K562 (cell line): ENCODE measurements around the gene PDE6D. TPM values are rescaled to one million over a fixed set of nuclear protein-coding genes. Genes with fewer than 3 reads are reported as not detected.

ENCODE experiments used
- ATAC-seq: fragments of 200-7000 bp; cut with Tn5 transposase; 3 replicates; pipeline ENCODE4 v1.9.1; 2020; ENCODE audit warnings: moderate library complexity
- BruUV-seq: library from RNA; stranded (reverse); fragments of 400-500 nt; replicated peaks from 2 replicates; lab custom pipeline; 2021; lab: Mats Ljungman, UMichigan
- CTCF ChIA-PET: fragments of 300-600 bp; formaldehyde crosslinking; extraction: SDS; loops from one replicate; lab custom pipeline; 2021; ENCODE audit warnings: low intra/inter-chr PET ratio; lab: Yijun Ruan, JAX
- POLR2A ChIA-PET: fragments of 300-600, 350-650 bp; sonication (Branson Sonifier 250); formaldehyde crosslinking; extraction: SDS; loops from one replicate; lab custom pipeline; 2021; ENCODE audit warnings: antibody characterized with exemption, inconsistent platforms; lab: Yijun Ruan, JAX
- DNase-seq, 4 experiments: peaks; one replicate each; pipeline versions ENCODE4 v3.0.0 to v3.0.0-alpha.2; 2011 to 2018; ENCODE audit warnings: low spot score in 3 of 4, mixed read lengths in 3 of 4; ENCODE audit errors: extremely low read depth in 1 of 4
- FAIRE-seq: peaks from 2 replicates; lab custom pipeline; 2011; peaks lifted over from hg19 to GRCh38; lab: Jason Lieb, UNC
- H2AFZ ChIP-seq: 2 replicates; pipeline ENCODE4 v1.6.0; 2011; ENCODE audit warnings: low read depth, low read length, control low read depth, inconsistent platforms
- H3K27ac ChIP-seq: fragments of 200-600 bp; 3 replicates; pipeline ENCODE4 v1.8.0; 2011; ENCODE audit warnings: low read depth, mild to moderate bottlenecking, control low read depth, inconsistent platforms, low read length, moderate library complexity, mixed read lengths; ENCODE audit errors: extremely low read depth
- H3K27me3 ChIP-seq, 2 experiments: fragments of 300-600 bp in 1 of 2; 2 replicates in 1 of 2; 3 replicates in 1 of 2; pipeline versions ENCODE4 v1.6.0 to v1.8.0; 2011; ENCODE audit warnings: inconsistent platforms in 2 of 2, low read length in 2 of 2, mild to moderate bottlenecking in 1 of 2, mixed read lengths in 1 of 2, moderate library complexity in 1 of 2; ENCODE audit not compliant: control insufficient read depth in 2 of 2, insufficient read depth in 2 of 2
- H3K36me3 ChIP-seq: fragments of 300-600 bp; 3 replicates; pipeline ENCODE4 v1.8.0; 2011; ENCODE audit warnings: mild to moderate bottlenecking, low read length, inconsistent platforms; ENCODE audit not compliant: control insufficient read depth, insufficient read depth
- H3K4me1 ChIP-seq, 2 experiments: fragments of 200-600 bp in 1 of 2; replicated peaks in 1 of 2; 2 replicates in 1 of 2; 3 replicates in 1 of 2; pipeline versions ENCODE4 v1.5.1 to v1.8.0; 2011; ENCODE audit warnings: inconsistent platforms in 2 of 2, low read length in 2 of 2, mild to moderate bottlenecking in 1 of 2, mixed read lengths in 1 of 2, moderate library complexity in 1 of 2; ENCODE audit not compliant: control insufficient read depth in 2 of 2, insufficient read depth in 2 of 2
- H3K4me2 ChIP-seq: 2 replicates; pipeline ENCODE4 v1.6.1; 2011; ENCODE audit warnings: low read length, control low read depth, inconsistent platforms, mixed read lengths; ENCODE audit not compliant: insufficient read depth
- H3K4me3 ChIP-seq: fragments of 200-600 bp; sonication (generic), shearing (Covaris generic); 2 replicates; pipeline ENCODE4 v1.5.1; 2016; ENCODE audit warnings: control low read depth, inconsistent platforms
- H3K79me2 ChIP-seq: fragments of 200-600 bp; 3 replicates; pipeline ENCODE4 v1.8.0; 2011; ENCODE audit warnings: low read length, inconsistent platforms; ENCODE audit not compliant: control insufficient read depth, insufficient read depth
- H3K9ac ChIP-seq, 2 experiments: 2 replicates each; pipeline versions ENCODE4 v1.6.0 to v1.6.1; 2011; ENCODE audit warnings: low read depth in 2 of 2, low read length in 2 of 2, control low read depth in 1 of 2, inconsistent platforms in 1 of 2, mild to moderate bottlenecking in 1 of 2, mixed read lengths in 1 of 2; ENCODE audit not compliant: insufficient read depth in 1 of 2
- H3K9me1 ChIP-seq: one replicate; pipeline ENCODE4 v1.6.0; 2011; ENCODE audit warnings: inconsistent platforms, mild to moderate bottlenecking, low read length, moderate library complexity; ENCODE audit not compliant: control insufficient read depth, insufficient read depth
- H3K9me3 ChIP-seq: replicated peaks from 2 replicates; pipeline ENCODE4 v1.5.1; 2011; ENCODE audit warnings: low read depth, low read length, inconsistent platforms; ENCODE audit not compliant: control insufficient read depth, insufficient read depth
- H4K20me1 ChIP-seq: replicated peaks from 2 replicates; pipeline ENCODE4 v1.6.1; 2011; ENCODE audit warnings: low read length, inconsistent platforms, mixed read lengths; ENCODE audit not compliant: control insufficient read depth, insufficient read depth
- C11orf30 ChIP-seq: fragments of 450-650 bp; IDR thresholded peaks from 2 replicates; pipeline ENCODE4 v1.6.1; 2016; ENCODE audit warnings: low read depth, mild to moderate bottlenecking
- CBFB ChIP-seq: sonication (generic); formaldehyde crosslinking; IDR thresholded peaks from 2 replicates; pipeline ENCODE4 v1.4.0; 2020; ENCODE audit warnings: mild to moderate bottlenecking, missing genetic modification reagents
- FUS ChIP-seq: fragments of 200-400 bp; formaldehyde crosslinking; optimal IDR thresholded peaks from 2 replicates; pipeline ENCODE3; 2017; ENCODE audit warnings: low read depth, low read length
- GMEB1 ChIP-seq: fragments of 250-450 bp; sonication (Bioruptor Pico); IDR thresholded peaks from 2 replicates; pipeline ENCODE4 v1.4.0; 2020; ENCODE audit warnings: mild to moderate bottlenecking
- HLTF ChIP-seq: fragments of 450-650 bp; IDR thresholded peaks from 2 replicates; pipeline ENCODE4 v1.6.1; 2016
- JUN ChIP-seq, 2 experiments: sonication (generic) in 1 of 2; formaldehyde crosslinking in 1 of 2; IDR thresholded peaks; 2 replicates each; pipeline versions ENCODE4 v1.6.1 to v1.8.0; 2012 to 2022; ENCODE audit warnings: borderline replicate concordance in 2 of 2, mild to moderate bottlenecking in 2 of 2, improper control_type of control experiment in 1 of 2, low read depth in 1 of 2, low read length in 1 of 2, missing genetic modification reagents in 1 of 2
- MEF2A ChIP-seq: IDR thresholded peaks from 2 replicates; pipeline ENCODE4 v1.6.1; 2011; ENCODE audit warnings: low read depth, mild to moderate bottlenecking, low read length, moderate library complexity; ENCODE audit not compliant: control insufficient read depth
- TRIM25 ChIP-seq: fragments of 450-650 bp; IDR thresholded peaks from 2 replicates; pipeline ENCODE4 v1.7.0; 2016; ENCODE audit warnings: borderline replicate concordance
- ZNF277 ChIP-seq: fragments of 250-450 bp; sonication (Bioruptor Pico); IDR thresholded peaks from 2 replicates; pipeline ENCODE4 v1.8.0; 2022; ENCODE audit warnings: inconsistent platforms, mild to moderate bottlenecking, moderate library complexity, borderline replicate concordance
- ZNF436 ChIP-seq: fragments of 250-450, 450-650 bp; sonication (Bioruptor Pico); formaldehyde crosslinking; IDR thresholded peaks from 2 replicates; pipeline ENCODE4 v1.7.0; 2020; ENCODE audit warnings: mild to moderate bottlenecking
- ZNF551 ChIP-seq: fragments of 250-450 bp; sonication (Bioruptor Pico); IDR thresholded peaks from 2 replicates; pipeline ENCODE4 v1.5.0; 2021; ENCODE audit warnings: mild to moderate bottlenecking, moderate library complexity
- WGBS: fragments of 100-300 bp; shearing (Covaris generic); methylation state at CpG from one replicate; pipeline ENCODE4 v1.1.6; 2016; ENCODE audit warnings: low coverage, mixed read lengths; ENCODE audit not compliant: insufficient coverage; ENCODE audit errors: missing lambda C conversion rate; 5-methylcytosine and 5-hydroxymethylcytosine counted together
- in situ Hi-C: fragments of 300-500 bp; cut with MboI; formaldehyde crosslinking; loops from 4 replicates; pipeline ENCODE4 v1.15.0; 2018; ENCODE audit warnings: inconsistent platforms, mixed read lengths
- intact Hi-C: fragments of 100-400 bp; cut with micrococcal nuclease; formaldehyde crosslinking; loops from 2 replicates; pipeline ENCODE4 v1.14.2; 2022
- polyA plus RNA-seq, 8 experiments: library from polyadenylated mRNA; depleted of rRNA in 4 of 8; stranded (reverse) in 5 of 8; unstranded in 3 of 8; fragments of >200 nt; fragmentation: Nextera tagmentation in 2 of 8; fragmentation: Illumina TruSeq in 1 of 8; extraction: Ambion mirVana in 2 of 8; extraction: Trizol in 1 of 8; gene quantifications; 2 replicates each; pipeline versions ENCODE4 v1.2.1 to v1.2.3, GENCODE V29; 2011 to 2014; ENCODE audit warnings: inconsistent platforms in 1 of 8, missing spikeins in 1 of 8
- total RNA-seq, 7 experiments: library from RNA; depleted of rRNA in 6 of 7; stranded (reverse); fragments of >200 nt in 6 of 7; fragmentation: Illumina TruSeq in 2 of 7; extraction: Trizol in 2 of 7; gene quantifications; 2 replicates each; pipeline versions ENCODE4 v1.2.1 to v1.2.3, GENCODE V29; 2011 to 2021; ENCODE audit warnings: low replicate concordance in 1 of 7

The PDE6D gene
- total and polyA plus RNA-seq, 9 of the 15 experiments (the other 6 are each of a cell fraction or from before 2014, with no cell fraction given): 0.65 to 11.6 (median 7.0) TPM

GRCh38 chr2:231696004-231696367, 85.1 kb downstream of the PDE6D start:
- H3K36me3 ChIP-seq: no peaks in the 10 kb centered on the region
- in situ Hi-C loops (no loop called here), intact Hi-C loops (no loop called here)
- no peak for FAIRE-seq
- BruUV-seq: no TSS peak
- H3K9me1 ChIP-seq: no peaks in the 10 kb centered on the region
- no peaks in the 10 kb centered on the region for H3K9me3 ChIP-seq
- 23% methylated on average over 2 of the region's 2 CpGs for WGBS
- H4K20me1 ChIP-seq: no peaks in the 10 kb centered on the region
- CTCF ChIA-PET: interaction anchor here (0.6 kb wide), 1 partner anchor 200 kb away, joined by 3 read pairs; no protein-coding TSS in a partner anchor
- H3K79me2 ChIP-seq: no peaks in the 10 kb centered on the region
- TF ChIP-seq ZNF436 (CRISPR knock-in tag) (no peak), ZNF277 (CRISPR knock-in tag) (no peak), HLTF (no peak), TRIM25 (no peak), GMEB1 (no peak), CBFB (no peak), FUS (no peak), C11orf30 (no peak), MEF2A (no peak), ZNF551 (CRISPR knock-in tag) (no peak), JUN (IDR thresholded peaks at IDR 0.05; ENCODE audit: borderline replicate concordance, low read depth, low read length) (no peak), JUN (CRISPR knock-in tag; IDR thresholded peaks at IDR 0.05; ENCODE audit: borderline replicate concordance) (no peak)
- TF ChIP-seq, all 486 proteins: peak for 0
- no peak for DNase-seq
- Histone ChIP-seq H3K4me3 (no peak overlapping the region), H3K27ac (no peak overlapping the region), H3K9ac (no peak overlapping the region), H3K4me1 (no peaks in the 10 kb centered on the region; a peak in 1 of 5 replicates), H2AFZ (no peak overlapping the region), H3K27me3 (no peaks in the 10 kb centered on the region), H3K4me2 (no peak overlapping the region)
- ATAC-seq: no peak
- POLR2A ChIA-PET: interaction anchor here (0.7 kb wide), 1 partner anchor 28 kb away, joined by 3 read pairs; no protein-coding TSS in a partner anchor
